Measurements from ENCODE around the gene LNP1. TPM values are rescaled to one million over a fixed set of nuclear protein-coding genes. Genes with fewer than 3 reads are reported as not detected.

LNP1 gene
- total RNA-seq, 4 donors from 2014 or later = 0.27 to 2.2 (median 0.40) TPM; not detected in 1

DNA sequence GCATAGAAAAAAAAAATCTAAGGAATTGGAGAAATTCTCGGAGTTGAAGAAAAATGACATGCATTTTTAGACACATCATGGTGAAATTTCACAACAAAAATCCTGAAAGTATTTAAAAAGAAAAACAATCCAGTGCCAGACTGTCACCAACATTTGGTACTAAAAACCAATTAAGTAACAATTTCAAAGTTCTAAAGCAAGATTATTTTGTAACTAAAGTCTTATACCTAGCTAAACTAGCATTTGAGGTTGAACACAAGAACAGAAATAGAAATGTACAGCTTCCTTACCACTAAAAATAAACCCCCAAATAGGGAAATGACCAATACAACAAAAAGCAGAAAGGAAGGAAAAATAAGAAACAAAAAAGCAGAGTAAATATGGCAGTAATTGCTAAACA, 12.3 kb upstream of the LNP1 start:
- WGBS, 2 donors (ENCODE audit: low coverage in 1 of 2) = 100% methylated on average over 1 of the region's 1 CpG
- TF ChIP-seq POLR2AphosphoS5 (IDR thresholded peaks at IDR 0.05) (no peak), POLR2A (IDR thresholded peaks at IDR 0.05) (no peak), EP300 (IDR thresholded peaks at IDR 0.05; ENCODE audit: low read depth) (no peak)
- TF ChIP-seq, protein P1, sequence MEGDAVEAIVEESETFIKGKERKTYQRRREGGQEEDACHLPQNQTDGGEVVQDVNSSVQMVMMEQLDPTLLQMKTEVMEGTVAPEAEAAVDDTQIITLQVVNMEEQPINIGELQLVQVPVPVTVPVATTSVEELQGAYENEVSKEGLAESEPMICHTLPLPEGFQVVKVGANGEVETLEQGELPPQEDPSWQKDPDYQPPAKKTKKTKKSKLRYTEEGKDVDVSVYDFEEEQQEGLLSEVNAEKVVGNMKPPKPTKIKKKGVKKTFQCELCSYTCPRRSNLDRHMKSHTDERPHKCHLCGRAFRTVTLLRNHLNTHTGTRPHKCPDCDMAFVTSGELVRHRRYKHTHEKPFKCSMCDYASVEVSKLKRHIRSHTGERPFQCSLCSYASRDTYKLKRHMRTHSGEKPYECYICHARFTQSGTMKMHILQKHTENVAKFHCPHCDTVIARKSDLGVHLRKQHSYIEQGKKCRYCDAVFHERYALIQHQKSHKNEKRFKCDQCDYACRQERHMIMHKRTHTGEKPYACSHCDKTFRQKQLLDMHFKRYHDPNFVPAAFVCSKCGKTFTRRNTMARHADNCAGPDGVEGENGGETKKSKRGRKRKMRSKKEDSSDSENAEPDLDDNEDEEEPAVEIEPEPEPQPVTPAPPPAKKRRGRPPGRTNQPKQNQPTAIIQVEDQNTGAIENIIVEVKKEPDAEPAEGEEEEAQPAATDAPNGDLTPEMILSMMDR (IDR thresholded peaks at IDR 0.05) = no peak
- no peak overlapping the region for H3K4me3 ChIP-seq
- DNase-seq = no peak
- H3K36me3 ChIP-seq = peaks cover 0 to 10% (median under 1%) of the 10 kb centered on the region in 4 donors
- peaks cover 8 to 10% of the 10 kb centered on the region in 2 donors for H3K9me3 ChIP-seq
- H3K4me1 ChIP-seq = peaks cover 0 to 4% (median 0%) of the 10 kb centered on the region in 4 donors
- intact Hi-C loops (cut with DNase I; ENCODE audit: low total_unique reads) = no loop called here
- H3K27ac ChIP-seq = no peak overlapping the region
- in situ Hi-C loops (cut with MboI; ENCODE audit: low pct_ligation_motif_present in 1 of 4, low pct_unique_long_range_greater_than_20kb in 1 of 4, low sequenced_read_pairs in 3 of 4) = no loop called here
- no peaks in the 10 kb centered on the region for H3K27me3 ChIP-seq

DNA sequence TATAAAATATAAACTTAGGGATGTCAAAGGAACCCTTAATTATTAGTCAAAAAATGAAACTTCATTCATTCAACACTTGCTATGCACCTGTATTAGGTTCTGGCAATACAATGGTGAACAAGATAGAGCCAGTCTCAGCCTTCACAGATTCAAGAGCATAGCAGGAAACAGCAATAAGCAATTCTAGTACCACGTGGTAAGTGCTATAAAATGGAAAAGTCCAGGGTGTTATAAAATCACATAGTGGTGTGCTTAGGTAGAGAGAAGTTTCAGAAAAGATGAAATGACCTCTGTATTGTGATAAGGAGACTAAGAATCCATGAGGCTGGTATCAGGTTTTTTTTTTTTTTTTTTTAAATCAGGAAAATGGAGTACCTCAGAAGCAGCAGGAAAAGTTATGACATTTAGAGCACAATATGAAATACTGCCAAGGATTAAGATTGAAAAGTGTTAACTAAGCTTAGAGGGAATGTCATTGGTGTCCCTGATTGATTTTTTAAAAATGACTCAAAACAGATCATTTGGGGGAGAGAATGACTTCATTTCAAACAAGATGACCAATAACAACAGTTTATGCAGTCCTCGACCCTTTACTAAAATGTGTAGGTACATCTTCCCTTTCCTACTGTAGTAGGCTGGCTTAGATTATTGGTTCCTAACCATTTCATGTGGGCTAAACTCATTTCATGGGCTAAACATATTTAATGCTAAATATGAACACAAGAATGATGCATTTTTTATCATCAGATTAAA, 5.5 kb upstream of the LNP1 start:
- TF ChIP-seq EP300 (IDR thresholded peaks at IDR 0.05; ENCODE audit: low read depth) (no peak), POLR2A (IDR thresholded peaks at IDR 0.05) (no peak), POLR2AphosphoS5 (IDR thresholded peaks at IDR 0.05) (no peak)
- TF ChIP-seq, protein P1 (IDR thresholded peaks at IDR 0.05) = no peak
- intact Hi-C loops (cut with DNase I; ENCODE audit: low total_unique reads) = no loop called here
- Histone ChIP-seq H3K36me3 (no peaks in the 10 kb centered on the region), H3K9me3 (no peaks in the 10 kb centered on the region), H3K27ac (peak overlapping the region in 2 of 4 donors; percentile 11 to 45), H3K27me3 (no peaks in the 10 kb centered on the region), H3K4me3 (no peak overlapping the region), H3K4me1 (peaks cover 10 to 45% (median 23%) of the 10 kb centered on the region in 4 donors)
- in situ Hi-C loops (cut with MboI; ENCODE audit: low pct_ligation_motif_present in 1 of 4, low pct_unique_long_range_greater_than_20kb in 1 of 4, low sequenced_read_pairs in 3 of 4) = no loop called here
- DNase-seq = no peak
- 29 to 40% methylated on average over 2 of the region's 2 CpGs for WGBS, 2 donors (ENCODE audit: low coverage in 1 of 2)

DNA sequence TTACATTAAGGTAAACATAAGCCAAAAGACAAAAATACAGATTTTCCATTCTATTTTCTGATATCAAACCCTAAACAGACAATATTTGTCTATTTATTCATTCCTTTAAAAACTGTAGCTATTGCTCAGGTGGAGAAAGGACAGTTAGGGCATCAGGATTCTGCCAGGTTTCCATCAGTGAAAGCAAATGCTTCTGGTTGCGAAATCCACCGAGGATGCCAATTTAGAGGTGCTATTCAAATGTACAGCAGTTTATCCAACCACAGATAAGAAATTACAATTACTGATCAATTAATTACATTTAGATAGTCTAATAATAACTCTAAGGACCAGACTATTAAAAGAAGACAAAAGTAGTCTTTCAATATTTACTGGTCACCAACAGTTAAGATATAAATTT, 4.4 kb upstream of the LNP1 start:
- in situ Hi-C loops (cut with MboI; ENCODE audit: low pct_ligation_motif_present in 1 of 4, low pct_unique_long_range_greater_than_20kb in 1 of 4, low sequenced_read_pairs in 3 of 4) (no loop called here), intact Hi-C loops (cut with DNase I; ENCODE audit: low total_unique reads) (no loop called here)
- Histone ChIP-seq H3K4me1 (peaks cover 10 to 47% (median 24%) of the 10 kb centered on the region in 4 donors), H3K27ac (no peak overlapping the region), H3K4me3 (no peak overlapping the region), H3K27me3 (no peaks in the 10 kb centered on the region), H3K9me3 (no peaks in the 10 kb centered on the region), H3K36me3 (no peaks in the 10 kb centered on the region)
- no peak for DNase-seq
- TF ChIP-seq POLR2A (IDR thresholded peaks at IDR 0.05) (no peak), EP300 (IDR thresholded peaks at IDR 0.05; ENCODE audit: low read depth) (no peak), POLR2AphosphoS5 (IDR thresholded peaks at IDR 0.05) (no peak)
- TF ChIP-seq, protein P1 (IDR thresholded peaks at IDR 0.05) = no peak
- 64 to 78% methylated on average over 2 of the region's 2 CpGs for WGBS, 2 donors (ENCODE audit: low coverage in 1 of 2)

DNA sequence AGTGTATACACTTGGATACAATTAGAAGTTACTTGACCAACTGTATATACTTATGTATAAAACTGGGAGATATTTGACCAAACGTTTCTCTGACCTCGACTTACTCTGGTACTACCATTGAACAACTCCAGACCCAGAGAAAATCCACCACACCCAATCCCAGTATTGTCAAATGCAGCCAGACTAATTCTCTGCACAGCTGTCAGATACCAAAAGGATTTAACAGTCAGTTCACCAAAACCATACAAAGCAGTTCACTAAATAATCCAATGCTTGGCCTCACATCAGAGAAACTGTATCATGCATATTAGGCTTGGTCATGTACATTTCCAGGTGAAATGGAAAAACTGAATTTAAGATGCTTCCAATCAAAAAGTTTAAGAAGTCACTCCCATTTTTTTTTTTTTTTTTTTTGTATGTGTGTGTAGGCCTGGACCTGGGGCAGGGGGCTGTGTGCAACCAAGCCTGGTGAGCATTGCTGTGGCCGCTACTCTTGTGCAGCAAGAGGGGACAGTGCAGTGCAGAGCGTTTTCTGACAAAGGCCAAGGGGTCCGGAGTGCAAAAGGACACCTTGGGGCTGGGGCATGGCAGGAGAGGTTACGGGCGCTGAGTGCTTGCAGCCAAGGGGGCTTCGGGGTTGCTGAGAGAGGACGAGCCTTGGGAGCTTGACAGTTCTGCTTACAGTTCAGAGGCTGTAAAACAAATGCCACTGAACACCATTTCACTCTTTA, 1.8 kb upstream of the LNP1 start:
- TF ChIP-seq POLR2AphosphoS5 (IDR thresholded peaks at IDR 0.05) (no peak), EP300 (IDR thresholded peaks at IDR 0.05; ENCODE audit: low read depth) (no peak), POLR2A (IDR thresholded peaks at IDR 0.05) (no peak)
- TF ChIP-seq, protein P1 (IDR thresholded peaks at IDR 0.05) = no peak
- Histone ChIP-seq H3K36me3 (no peaks in the 10 kb centered on the region), H3K9me3 (no peaks in the 10 kb centered on the region), H3K27me3 (no peaks in the 10 kb centered on the region), H3K4me1 (peaks cover 10 to 70% (median 39%) of the 10 kb centered on the region in 4 donors), H3K27ac (peak overlapping the region in 3 of 4 donors; percentile 94 to 96 (median 96)), H3K4me3 (peak overlapping the region in 3 of 4 donors; percentile 85 to 99 (median 96))
- intact Hi-C loops (cut with DNase I; ENCODE audit: low total_unique reads) = no loop called here
- no peak for DNase-seq
- in situ Hi-C loops (cut with MboI; ENCODE audit: low pct_ligation_motif_present in 1 of 4, low pct_unique_long_range_greater_than_20kb in 1 of 4, low sequenced_read_pairs in 3 of 4) = no loop called here
- WGBS, 2 donors (ENCODE audit: low coverage in 1 of 2) = 25 to 37% methylated on average over 2 to 9 of the region's 9 CpGs
